HEK293 (cell line): ENCODE results near the gene GTPBP6.

ENCODE experiments used
- CTCF ChIA-PET: fragments of 350-600 bp; formaldehyde crosslinking; extraction: SDS; loops from one replicate; lab custom pipeline; 2021; ENCODE audit warnings: antibody characterized with exemption; lab: Yijun Ruan, JAX
- POLR2A ChIA-PET: fragments of 300-600 bp; formaldehyde crosslinking; extraction: SDS; loops from one replicate; lab custom pipeline; 2020; ENCODE audit warnings: antibody characterized with exemption, inconsistent platforms; lab: Yijun Ruan, JAX
- H3K27ac ChIP-seq: fragments of 200-500 bp; sonication (Bioruptor generic); 2 replicates; pipeline ENCODE4 v1.5.1; 2014; ENCODE audit warnings: low read depth, low read length, control low read depth, inconsistent platforms; ENCODE audit errors: extremely low read depth
- H3K36me3 ChIP-seq, 2 experiments: fragments of 200-500 bp in 1 of 2; sonication (Bioruptor generic) in 1 of 2; 1 replicate in 1 of 2; 2 replicates in 1 of 2; pipeline ENCODE4 v1.5.1; 2014 to 2017; ENCODE audit warnings: inconsistent platforms in 2 of 2, low read length in 2 of 2; ENCODE audit not compliant: control insufficient read depth in 2 of 2, insufficient read depth in 1 of 2
- H3K4me1 ChIP-seq: fragments of 200-500 bp; sonication (Bioruptor generic); 2 replicates; pipeline ENCODE4 v1.5.1; 2014; ENCODE audit warnings: mild to moderate bottlenecking, low read length, inconsistent platforms; ENCODE audit not compliant: control insufficient read depth, insufficient read depth
- H3K4me3 ChIP-seq: 2 replicates; pipeline ENCODE4 v1.5.1; 2011; ENCODE audit warnings: low read depth, mild to moderate bottlenecking, control low read depth, low read length, moderate library complexity
- H3K9me3 ChIP-seq: fragments of 200-500 bp; sonication (Bioruptor generic); 2 replicates; pipeline ENCODE4 v1.5.1; 2014; ENCODE audit warnings: low read depth, low read length, inconsistent platforms; ENCODE audit not compliant: control insufficient read depth, insufficient read depth
- EGR2 ChIP-seq: fragments of 450-650 bp; formaldehyde crosslinking; IDR thresholded peaks from 2 replicates; pipeline ENCODE4 v1.5.1; 2016; ENCODE audit warnings: low read depth, missing biosample characterization, missing genetic modification characterization
- KLF1 ChIP-seq: fragments of 450-650 bp; formaldehyde crosslinking; IDR thresholded peaks from 2 replicates; pipeline ENCODE4 v1.5.1; 2016; ENCODE audit warnings: missing biosample characterization, missing genetic modification characterization
- KLF7 ChIP-seq: fragments of 450-650 bp; formaldehyde crosslinking; IDR thresholded peaks from 2 replicates; pipeline ENCODE4 v1.5.1; 2016; ENCODE audit warnings: missing biosample characterization, missing genetic modification characterization, borderline replicate concordance
- KLF8 ChIP-seq: fragments of 450-650 bp; formaldehyde crosslinking; IDR thresholded peaks from 2 replicates; pipeline ENCODE4 v1.5.1; 2016; ENCODE audit warnings: missing biosample characterization, missing genetic modification characterization
- PRDM10 ChIP-seq: fragments of 450-650 bp; formaldehyde crosslinking; IDR thresholded peaks from 2 replicates; pipeline ENCODE4 v1.5.1; 2016; ENCODE audit warnings: missing biosample characterization, missing genetic modification characterization
- SALL2 ChIP-seq: fragments of 450-650 bp; formaldehyde crosslinking; IDR thresholded peaks from 2 replicates; pipeline ENCODE4 v1.5.0; 2017; ENCODE audit warnings: missing biosample characterization, mild to moderate bottlenecking, missing genetic modification characterization, borderline replicate concordance
- WT1 ChIP-seq: fragments of 450-650 bp; formaldehyde crosslinking; IDR thresholded peaks from 2 replicates; pipeline ENCODE4 v1.5.1; 2016; ENCODE audit warnings: missing biosample characterization, missing genetic modification characterization
- ZBTB17 ChIP-seq: fragments of 450-650 bp; formaldehyde crosslinking; IDR thresholded peaks from 2 replicates; pipeline ENCODE4 v1.5.1; 2016; ENCODE audit warnings: missing biosample characterization, missing genetic modification characterization
- ZBTB20 ChIP-seq: fragments of 450-650 bp; formaldehyde crosslinking; IDR thresholded peaks from 2 replicates; pipeline ENCODE4 v1.5.1; 2016; ENCODE audit warnings: missing biosample characterization, missing genetic modification characterization
- ZBTB8A ChIP-seq: fragments of 450-650 bp; formaldehyde crosslinking; IDR thresholded peaks from 2 replicates; pipeline ENCODE4 v1.5.1; 2016; ENCODE audit warnings: missing biosample characterization, missing genetic modification characterization
- ZFP69B ChIP-seq: fragments of 450-650 bp; formaldehyde crosslinking; IDR thresholded peaks from 2 replicates; pipeline ENCODE4 v1.5.1; 2016; ENCODE audit warnings: missing biosample characterization, missing genetic modification characterization
- ZIC2 ChIP-seq: fragments of 450-650 bp; formaldehyde crosslinking; IDR thresholded peaks from 2 replicates; pipeline ENCODE4 v1.5.1; 2016; ENCODE audit warnings: missing biosample characterization, missing genetic modification characterization
- ZNF155 ChIP-seq: fragments of 450-650 bp; formaldehyde crosslinking; IDR thresholded peaks from 2 replicates; pipeline ENCODE4 v1.5.1; 2016; ENCODE audit warnings: missing biosample characterization, missing genetic modification characterization
- ZNF174 ChIP-seq: fragments of 450-650 bp; formaldehyde crosslinking; IDR thresholded peaks from 2 replicates; pipeline ENCODE4 v1.5.0; 2017; ENCODE audit warnings: missing biosample characterization, mild to moderate bottlenecking, missing genetic modification characterization
- ZNF19 ChIP-seq: fragments of 450-650 bp; formaldehyde crosslinking; IDR thresholded peaks from 2 replicates; pipeline ENCODE4; 2016; ENCODE audit warnings: missing biosample characterization, missing genetic modification characterization, low read depth
- ZNF510 ChIP-seq: fragments of 450-650 bp; formaldehyde crosslinking; IDR thresholded peaks from 2 replicates; pipeline ENCODE4 v1.5.1; 2018; ENCODE audit warnings: mild to moderate bottlenecking, missing genetic modification characterization, missing biosample characterization; ENCODE audit not compliant: insufficient replicate concordance
- ZNF596 ChIP-seq: fragments of 450-650 bp; IDR thresholded peaks from 2 replicates; pipeline ENCODE4 v1.5.0; 2018; ENCODE audit warnings: missing biosample characterization, mild to moderate bottlenecking, missing genetic modification characterization, moderate library complexity
- ZNF626 ChIP-seq: fragments of 450-650 bp; sonication (Bioruptor Pico); formaldehyde crosslinking; IDR thresholded peaks from 2 replicates; pipeline ENCODE4 v1.5.1; 2018; ENCODE audit warnings: missing biosample characterization, missing genetic modification characterization, inconsistent platforms
- ZNF645 ChIP-seq: fragments of 450-650 bp; formaldehyde crosslinking; IDR thresholded peaks from 2 replicates; pipeline ENCODE4; 2016; ENCODE audit warnings: missing biosample characterization, missing genetic modification characterization
- ZNF701 ChIP-seq: fragments of 450-650 bp; formaldehyde crosslinking; IDR thresholded peaks from 2 replicates; pipeline ENCODE4 v1.5.1; 2016; ENCODE audit warnings: missing biosample characterization, missing genetic modification characterization
- TF ChIP-seq, protein P1 (sequence below): fragments of 450-650 bp; formaldehyde crosslinking; conservative IDR thresholded peaks from 2 replicates; pipeline ENCODE4 v1.5.1; 2016; ENCODE audit warnings: low read depth, missing biosample characterization, missing genetic modification characterization

Gene GTPBP6

GRCh38 chrX:274904-275475 is 43.6 kb downstream of the GTPBP6 start:
- TF ChIP-seq WT1 (no peak), ZIC2 (tag by site-specific recombination) (peak; percentile 17; the same call in 1 of the 2 replicates), KLF1 (tag by site-specific recombination) (peak; percentile 16; the same call in 1 of the 2 replicates), ZNF645 (tag by site-specific recombination) (no peak)
- no peak overlapping the region for H3K4me3 ChIP-seq

GRCh38 chrX:270848-271367 is 47.7 kb downstream of the GTPBP6 start:
- CTCF ChIA-PET: no interaction called here
- POLR2A ChIA-PET: no interaction called here

More at GRCh38 chrX:274904-275475, 43.6 kb downstream of the GTPBP6 start:
- no peaks in the 10 kb centered on the region for H3K9me3 ChIP-seq
- ChIA-PET POLR2A (no interaction called here), CTCF (no interaction called here)
- no peaks in the 10 kb centered on the region; the same call in 1 of the 2 replicates for H3K4me1 ChIP-seq
- no peaks in the 10 kb centered on the region; a peak in 1 of 3 replicates for H3K36me3 ChIP-seq
- no peak overlapping the region for H3K27ac ChIP-seq

GRCh38 chrX:267771-268261 is 50.8 kb downstream of the GTPBP6 start:
- Histone ChIP-seq H3K4me3 (no peak overlapping the region), H3K4me1 (no peaks in the 10 kb centered on the region), H3K27ac (no peak overlapping the region), H3K36me3 (no peaks in the 10 kb centered on the region), H3K9me3 (no peaks in the 10 kb centered on the region)
- POLR2A ChIA-PET: no interaction called here
- no peak for TF ChIP-seq ZFP69B
- no peak for TF ChIP-seq ZNF174 (tag by site-specific recombination)
- no peak for TF ChIP-seq SALL2 (tag by site-specific recombination)
- no peak for TF ChIP-seq PRDM10
- TF ChIP-seq KLF8 (tag by site-specific recombination): 0 out of 2 replicates have a peak, but pooled peaks have one; percentile 37
- no peak for TF ChIP-seq ZNF510
- TF ChIP-seq KLF1 (tag by site-specific recombination): peak; percentile 61
- TF ChIP-seq ZNF626 (tag by site-specific recombination): no peak
- TF ChIP-seq ZBTB20: no peak
- no peak for TF ChIP-seq ZBTB17 (tag by site-specific recombination)
- CTCF ChIA-PET: no interaction called here

More at GRCh38 chrX:270848-271367, 47.7 kb downstream of the GTPBP6 start:
- Histone ChIP-seq H3K4me3 (no peak overlapping the region), H3K4me1 (no peaks in the 10 kb centered on the region; the same call in 1 of the 2 replicates), H3K27ac (no peak overlapping the region), H3K9me3 (no peaks in the 10 kb centered on the region), H3K36me3 (no peaks in the 10 kb centered on the region)
- no peak for TF ChIP-seq ZNF155
- no peak for TF ChIP-seq KLF7 (tag by site-specific recombination)
- no peak for TF ChIP-seq ZBTB8A (tag by site-specific recombination)
- no peak for TF ChIP-seq EGR2
- TF ChIP-seq ZNF596 (tag by site-specific recombination): no peak
- TF ChIP-seq ZNF701 (tag by site-specific recombination): no peak
- TF ChIP-seq KLF1 (tag by site-specific recombination): peak; percentile 37; the same call in 1 of the 2 replicates
- TF ChIP-seq, protein P1, sequence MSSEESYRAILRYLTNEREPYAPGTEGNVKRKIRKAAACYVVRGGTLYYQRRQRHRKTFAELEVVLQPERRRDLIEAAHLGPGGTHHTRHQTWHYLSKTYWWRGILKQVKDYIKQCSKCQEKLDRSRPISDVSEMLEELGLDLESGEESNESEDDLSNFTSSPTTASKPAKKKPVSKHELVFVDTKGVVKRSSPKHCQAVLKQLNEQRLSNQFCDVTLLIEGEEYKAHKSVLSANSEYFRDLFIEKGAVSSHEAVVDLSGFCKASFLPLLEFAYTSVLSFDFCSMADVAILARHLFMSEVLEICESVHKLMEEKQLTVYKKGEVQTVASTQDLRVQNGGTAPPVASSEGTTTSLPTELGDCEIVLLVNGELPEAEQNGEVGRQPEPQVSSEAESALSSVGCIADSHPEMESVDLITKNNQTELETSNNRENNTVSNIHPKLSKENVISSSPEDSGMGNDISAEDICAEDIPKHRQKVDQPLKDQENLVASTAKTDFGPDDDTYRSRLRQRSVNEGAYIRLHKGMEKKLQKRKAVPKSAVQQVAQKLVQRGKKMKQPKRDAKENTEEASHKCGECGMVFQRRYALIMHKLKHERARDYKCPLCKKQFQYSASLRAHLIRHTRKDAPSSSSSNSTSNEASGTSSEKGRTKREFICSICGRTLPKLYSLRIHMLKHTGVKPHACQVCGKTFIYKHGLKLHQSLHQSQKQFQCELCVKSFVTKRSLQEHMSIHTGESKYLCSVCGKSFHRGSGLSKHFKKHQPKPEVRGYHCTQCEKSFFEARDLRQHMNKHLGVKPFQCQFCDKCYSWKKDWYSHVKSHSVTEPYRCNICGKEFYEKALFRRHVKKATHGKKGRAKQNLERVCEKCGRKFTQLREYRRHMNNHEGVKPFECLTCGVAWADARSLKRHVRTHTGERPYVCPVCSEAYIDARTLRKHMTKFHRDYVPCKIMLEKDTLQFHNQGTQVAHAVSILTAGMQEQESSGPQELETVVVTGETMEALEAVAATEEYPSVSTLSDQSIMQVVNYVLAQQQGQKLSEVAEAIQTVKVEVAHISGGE: no peak
- no peak for TF ChIP-seq ZNF19 (tag by site-specific recombination)
